ENCODE results near the gene CACNA2D4. TPM values are rescaled to one million over a fixed set of nuclear protein-coding genes. Genes with fewer than 3 reads are reported as not detected.

The CACNA2D4 gene
- total and polyA plus RNA-seq, 7 donors: 2.8 to 5.8 (median 3.6) TPM

DNA sequence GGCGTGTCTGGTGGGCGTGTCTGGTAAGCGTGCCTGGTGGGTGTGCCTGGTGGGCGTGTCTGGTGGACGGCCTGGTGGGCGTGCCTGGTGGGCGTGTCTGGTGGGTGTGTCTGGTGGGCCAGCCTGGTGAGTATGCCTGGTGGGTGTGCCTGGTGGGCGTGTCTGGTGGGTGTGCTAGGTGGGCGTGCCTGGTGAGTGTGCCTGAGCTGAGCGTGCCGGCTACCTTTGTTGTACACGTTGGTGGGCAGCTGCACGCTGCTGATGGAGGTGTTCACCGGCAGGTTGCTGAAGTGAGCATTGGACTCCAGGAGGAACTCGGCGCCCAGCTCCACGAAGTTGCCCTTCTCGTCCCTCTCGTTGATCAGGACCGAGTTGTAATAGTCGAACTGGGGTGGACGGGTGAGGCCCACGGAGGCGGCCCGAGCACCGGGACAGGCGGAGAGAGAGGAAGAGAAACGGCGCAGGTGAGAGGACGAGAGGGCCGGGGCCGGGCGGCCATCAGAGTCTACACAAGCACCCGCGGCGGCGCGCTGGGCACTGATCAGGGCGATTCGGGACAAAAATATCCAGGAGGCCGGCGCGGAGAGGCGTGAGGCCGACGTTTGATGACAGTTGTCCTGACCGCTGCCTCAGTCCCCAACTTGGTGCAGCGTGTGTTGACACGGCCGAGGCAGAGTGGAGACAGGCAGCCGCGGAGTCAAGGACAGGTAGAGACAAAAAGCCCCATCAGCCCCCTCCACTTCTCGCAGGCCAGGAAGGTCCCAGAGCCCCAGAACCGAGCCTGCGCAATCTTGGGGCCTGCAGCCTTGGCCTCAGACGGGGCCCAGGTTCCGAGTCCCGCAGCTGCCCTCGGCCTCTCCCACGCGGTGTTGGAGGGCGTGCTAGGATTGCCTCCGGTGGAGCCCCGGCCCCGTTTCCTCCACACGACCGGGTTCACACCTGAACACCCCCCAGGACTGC is 10.5 kb downstream of the CACNA2D4 start:
- no peak for TF ChIP-seq EP300 (IDR thresholded peaks at IDR 0.05)
- TF ChIP-seq POLR2A (IDR thresholded peaks at IDR 0.05): no peak
- TF ChIP-seq, protein P1, sequence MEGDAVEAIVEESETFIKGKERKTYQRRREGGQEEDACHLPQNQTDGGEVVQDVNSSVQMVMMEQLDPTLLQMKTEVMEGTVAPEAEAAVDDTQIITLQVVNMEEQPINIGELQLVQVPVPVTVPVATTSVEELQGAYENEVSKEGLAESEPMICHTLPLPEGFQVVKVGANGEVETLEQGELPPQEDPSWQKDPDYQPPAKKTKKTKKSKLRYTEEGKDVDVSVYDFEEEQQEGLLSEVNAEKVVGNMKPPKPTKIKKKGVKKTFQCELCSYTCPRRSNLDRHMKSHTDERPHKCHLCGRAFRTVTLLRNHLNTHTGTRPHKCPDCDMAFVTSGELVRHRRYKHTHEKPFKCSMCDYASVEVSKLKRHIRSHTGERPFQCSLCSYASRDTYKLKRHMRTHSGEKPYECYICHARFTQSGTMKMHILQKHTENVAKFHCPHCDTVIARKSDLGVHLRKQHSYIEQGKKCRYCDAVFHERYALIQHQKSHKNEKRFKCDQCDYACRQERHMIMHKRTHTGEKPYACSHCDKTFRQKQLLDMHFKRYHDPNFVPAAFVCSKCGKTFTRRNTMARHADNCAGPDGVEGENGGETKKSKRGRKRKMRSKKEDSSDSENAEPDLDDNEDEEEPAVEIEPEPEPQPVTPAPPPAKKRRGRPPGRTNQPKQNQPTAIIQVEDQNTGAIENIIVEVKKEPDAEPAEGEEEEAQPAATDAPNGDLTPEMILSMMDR (IDR thresholded peaks at IDR 0.05): no peak
- TF ChIP-seq POLR2AphosphoS5 (IDR thresholded peaks at IDR 0.05): no peak
- DNase-seq: no peak
- no peaks in the 10 kb centered on the region for H3K27me3 ChIP-seq
- H3K36me3 ChIP-seq: no peaks in the 10 kb centered on the region
- 20 to 27% methylated on average over 67 of the region's 67 CpGs for WGBS, 2 donors
- peaks cover 0 to 9% (median 4%) of the 10 kb centered on the region in 4 donors for H3K9me3 ChIP-seq
- peaks cover 0 to 7% (median 5%) of the 10 kb centered on the region in 4 donors for H3K4me1 ChIP-seq
- no peak overlapping the region for H3K27ac ChIP-seq
- H3K4me3 ChIP-seq: no peak overlapping the region
- intact Hi-C loops (cut with DNase I): no loop called here

DNA sequence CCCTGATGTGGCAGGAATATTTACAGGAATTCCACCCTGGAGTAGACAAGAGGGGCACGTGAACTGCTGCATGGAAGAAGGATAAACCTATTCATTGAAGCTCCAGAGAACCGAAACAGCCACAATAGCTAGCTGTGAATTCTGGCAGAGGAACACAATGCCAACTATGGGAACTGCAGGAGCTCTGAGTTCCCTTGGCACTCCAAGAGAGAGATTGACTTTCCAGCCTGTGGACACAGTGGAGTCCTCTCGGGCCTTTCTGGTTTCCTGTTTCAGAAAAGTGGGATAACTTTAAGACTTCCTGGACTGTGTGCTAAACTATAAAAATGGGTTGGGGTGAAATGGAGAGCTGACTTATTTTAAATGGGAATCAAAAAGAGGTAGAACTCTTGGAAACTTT is 11.9 kb downstream of the CACNA2D4 start:
- peaks cover 0 to 14% (median 4%) of the 10 kb centered on the region in 4 donors for H3K9me3 ChIP-seq
- intact Hi-C loops (cut with DNase I): no loop called here
- DNase-seq: no peak

DNA sequence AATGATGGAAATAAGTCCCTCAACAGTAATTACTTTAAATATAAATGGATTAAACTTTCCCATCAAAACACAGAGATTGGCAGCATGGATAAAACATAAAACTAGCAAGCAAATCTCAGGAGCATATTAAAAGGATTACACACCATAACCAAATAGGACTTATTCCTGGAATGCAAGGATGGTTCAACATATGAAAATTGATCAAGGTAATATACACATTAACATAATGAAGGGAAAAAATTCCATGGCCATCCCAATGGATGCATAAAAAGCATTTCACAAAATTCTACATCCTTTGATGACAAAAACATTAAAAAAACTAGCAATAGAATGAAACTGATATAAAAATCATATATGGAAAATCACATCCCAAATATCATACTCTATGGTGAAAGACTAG is 13.6 kb downstream of the CACNA2D4 start:
- intact Hi-C loops (cut with DNase I): no loop called here
- DNase-seq: no peak
- H3K36me3 ChIP-seq: no peaks in the 10 kb centered on the region
- no peak for TF ChIP-seq POLR2A (IDR thresholded peaks at IDR 0.05)
- no peak for TF ChIP-seq EP300 (IDR thresholded peaks at IDR 0.05)
- TF ChIP-seq POLR2AphosphoS5 (IDR thresholded peaks at IDR 0.05): no peak
- TF ChIP-seq, protein P1 (IDR thresholded peaks at IDR 0.05): no peak
- no peak overlapping the region for H3K27ac ChIP-seq
- H3K4me3 ChIP-seq: no peak overlapping the region
- H3K4me1 ChIP-seq: peaks cover 0 to 7% (median 5%) of the 10 kb centered on the region in 4 donors
- peaks cover 0 to 14% (median 4%) of the 10 kb centered on the region in 4 donors for H3K9me3 ChIP-seq
- H3K27me3 ChIP-seq: no peaks in the 10 kb centered on the region

More for the DNA sequence above, 11.9 kb downstream of the CACNA2D4 start:
- Histone ChIP-seq H3K4me1 (peaks cover 0 to 7% (median 5%) of the 10 kb centered on the region in 4 donors), H3K4me3 (no peak overlapping the region), H3K27me3 (no peaks in the 10 kb centered on the region), H3K36me3 (no peaks in the 10 kb centered on the region), H3K27ac (no peak overlapping the region)
- 49 to 51% methylated on average over 3 of the region's 3 CpGs for WGBS, 2 donors
- TF ChIP-seq EP300 (IDR thresholded peaks at IDR 0.05): no peak
- TF ChIP-seq POLR2A (IDR thresholded peaks at IDR 0.05): no peak
- TF ChIP-seq, protein P1 (IDR thresholded peaks at IDR 0.05): no peak
- TF ChIP-seq POLR2AphosphoS5 (IDR thresholded peaks at IDR 0.05): no peak

DNA sequence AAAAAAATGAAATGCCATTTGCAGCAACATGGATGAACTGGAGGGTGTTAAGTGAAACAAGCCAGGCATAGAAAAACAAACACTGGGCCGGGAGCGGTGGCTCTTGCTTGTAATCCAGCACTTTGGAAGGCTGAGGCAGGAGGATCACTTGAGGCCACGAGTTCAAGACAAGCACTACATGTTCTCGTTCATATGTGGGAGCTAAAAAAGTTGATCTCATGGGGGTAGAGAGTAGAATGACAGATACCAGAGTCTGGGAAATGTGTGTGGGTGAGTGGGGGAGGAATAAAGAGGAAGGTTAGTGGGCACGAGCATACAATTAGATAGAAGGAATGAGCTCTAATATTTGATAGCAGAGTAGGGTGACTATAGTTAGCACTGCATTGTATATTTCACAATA is 21.5 kb downstream of the CACNA2D4 start:
- DNase-seq: no peak
- WGBS, 2 donors: 83 to 85% methylated on average over 5 of the region's 5 CpGs

More for the DNA sequence above, 21.5 kb downstream of the CACNA2D4 start:
- no peak overlapping the region for H3K4me3 ChIP-seq
- intact Hi-C loops (cut with DNase I): no loop called here
- no peak overlapping the region for H3K27ac ChIP-seq
- H3K27me3 ChIP-seq: no peaks in the 10 kb centered on the region
- no peaks in the 10 kb centered on the region for H3K36me3 ChIP-seq
- H3K9me3 ChIP-seq: peaks cover 0 to 9% (median 0%) of the 10 kb centered on the region in 4 donors
- no peak for TF ChIP-seq EP300 (IDR thresholded peaks at IDR 0.05)
- TF ChIP-seq, protein P1 (IDR thresholded peaks at IDR 0.05): no peak
- TF ChIP-seq POLR2A (IDR thresholded peaks at IDR 0.05): no peak
- TF ChIP-seq POLR2AphosphoS5 (IDR thresholded peaks at IDR 0.05): no peak
- no peaks in the 10 kb centered on the region for H3K4me1 ChIP-seq

All from sigmoid colon (tissue), 7 donors.